Heart right ventricle (tissue), 16 donors: ENCODE measurements around the gene CDK9. TPM values are rescaled to one million over a fixed set of nuclear protein-coding genes. Genes with fewer than 3 reads are reported as not detected.
A peak's percentile ranks its signal among the peaks of the same experiment; 100 is the strongest.

ENCODE experiments used
- ATAC-seq, 8 donors: fragments of 200-7000 bp; cut with Tn5 transposase; one replicate each; pipeline ENCODE4 v1.9.1; 2020; ENCODE audit warnings: mild to moderate bottlenecking in 8 of 8, moderate library complexity in 8 of 8, moderate number of reproducible peaks in 1 of 8
- DNase-seq, 2 donors: peaks; one replicate each; pipeline ENCODE4 v3.0.0-alpha.2; 2020
- H3K27ac ChIP-seq, 10 donors: fragments of 200-600 bp; sonication (generic) in 2 of 10; one replicate each; pipeline versions ENCODE4 v1.5.0 to v1.8.0; 2020 to 2022; ENCODE audit warnings: mild to moderate bottlenecking in 3 of 10
- H3K27me3 ChIP-seq, 7 donors: fragments of 200-600 bp; one replicate each; pipeline ENCODE4 v1.8.0; 2021 to 2022; ENCODE audit warnings: mild to moderate bottlenecking in 2 of 7
- H3K36me3 ChIP-seq, 9 donors: fragments of 200-600 bp; sonication (generic) in 1 of 9; one replicate each; pipeline versions ENCODE4 v1.5.0 to v1.8.0; 2020 to 2022; ENCODE audit warnings: mild to moderate bottlenecking in 2 of 9
- H3K4me1 ChIP-seq, 9 donors: fragments of 200-600 bp; sonication (generic) in 1 of 9; one replicate each; pipeline versions ENCODE4 v1.5.0 to v1.8.0; 2020 to 2022; ENCODE audit warnings: mild to moderate bottlenecking in 4 of 9
- H3K4me3 ChIP-seq, 10 donors: fragments of 200-600 bp; sonication (generic) in 2 of 10; one replicate each; pipeline versions ENCODE4 v1.5.0 to v1.8.0; 2020 to 2022; ENCODE audit warnings: mild to moderate bottlenecking in 7 of 10, moderate library complexity in 2 of 10
- H3K9me3 ChIP-seq, 11 donors: fragments of 200-600 bp in 10 of 11; sonication (generic) in 2 of 11; one replicate each; pipeline versions ENCODE4 v1.5.0 to v1.8.0; 2013 to 2022; ENCODE audit warnings: mild to moderate bottlenecking in 2 of 11, control low read depth in 1 of 11, moderate library complexity in 1 of 11
- CTCF ChIP-seq, 9 donors: fragments of 200-600 bp; sonication (generic) in 2 of 9; IDR thresholded peaks; one replicate each; pipeline versions ENCODE4 v1.5.0 to v1.8.0; 2021 to 2022; ENCODE audit warnings: antibody characterized with exemption in 9 of 9, mild to moderate bottlenecking in 5 of 9, moderate library complexity in 1 of 9
- WGBS, 2 donors: extraction: QIAGEN DNeasy Blood & Tissue Kit; methylation state at CpG; one replicate each; pipeline ENCODE4 v1.1.7; 2013; ENCODE audit warnings: inconsistent platforms in 1 of 2; 5-methylcytosine and 5-hydroxymethylcytosine counted together
- intact Hi-C, 10 donors: fragments of 100-400 bp; cut with DNase I; formaldehyde crosslinking; loops; one replicate each; pipeline versions ENCODE4 v1.11.1 to v1.14.2; 2022
- microRNA-seq, 2 donors: library from miRNA; unstranded; fragments of <30 nt; microRNA quantifications; one replicate each; pipeline ENCODE4 v1.2.0, GENCODE V29; 2021
- polyA plus RNA-seq, 2 donors: library from polyadenylated mRNA; stranded (reverse); fragments of 200-250 nt; gene quantifications; one replicate each; pipeline ENCODE4 v1.2.3, GENCODE V29; 2013
- total RNA-seq, 10 donors: library from RNA; stranded (reverse); fragmentation: NEBNext Ultra II Directional in 3 of 10; extraction: Animal tissue kit (Norgen Biotek cat#: 25700) in 3 of 10; gene quantifications; one replicate each; pipeline versions ENCODE4 v1.2.1 to v1.2.4, GENCODE V29; 2021 to 2023
- donor health status: Arrhythmogenic right ventricular cardiomyopathy.
- donor health status: ischemic (EF 13 %, LVEDD 7.1; RV severe dilation, severe dysfunction).
- donor health status: healthy with polysubstance abuse.
- donor health status: DM: no; HTN: yes; CAD: no.
- donor health status: DM: no; HTN: no; CAD: no.
- donor health status: ischemic (EF 25% LVEDD 6.9; RV normal size, moderate dysfunction).
- donor health status: ischemic (EF 25% LVEDD 5.7; RV mildly dilated, moderate dysfunction).
- donor health status: healthy.
- donor health status: DM: yes; HTN: yes; CAD: no.
- donor health status: Ischemic cardiomyopathy.
- donor health status: ischemic (EF 35%, LVEDD 5.7; RV mildly dilated, moderate dysfunction).
- donor health status: nonischemic (EF 11% LVEDD 7.7; RV severe dilation, severe dysfunction).
- donor health status: DM: yes; HTN: yes; CAD: no.
- donor health status: PGD.
- donor health status: ischemic (EF 29% LVEDD 5.4; RV normal size, mild dysfunction).
- donor health status: nonischemic (EF 23%, LVEDD 6.1; RV moderate dilation, normal function).

CDK9 gene
- total and polyA plus RNA-seq, 12 donors: 30.9 to 59.0 (median 44.1) TPM

GRCh38 chr9:127838375-127839078 lies 52.7 kb downstream of the CDK9 start:
- DNase-seq (peak; percentile 74 to 75), ATAC-seq (peak; percentile 59 to 90 (median 75))
- no peak for TF ChIP-seq CTCF (IDR thresholded peaks at IDR 0.05)
- no peaks in the 10 kb centered on the region for H3K9me3 ChIP-seq
- intact Hi-C loops: no loop called here
- H3K27me3 ChIP-seq: no peaks in the 10 kb centered on the region
- peak overlapping the region in 8 of 10 donors; percentile 2 to 32 (median 20) for H3K4me3 ChIP-seq
- peak overlapping the region; percentile 72 to 99 (median 88) for H3K27ac ChIP-seq
- peaks cover 38 to 100% (median 85%) of the 10 kb centered on the region in 9 donors for H3K4me1 ChIP-seq
- H3K36me3 ChIP-seq: peaks cover 0 to 92% (median 20%) of the 10 kb centered on the region in 9 donors
- WGBS, 2 donors: 43 to 51% methylated on average over 18 of the region's 18 CpGs

Small RNAs within 50 kb of the gene (microRNA-seq; reads per million reads assigned to microRNA genes)
- gene MIR2861 (0 reads per million in 2 donors), gene MIR3960 (0 reads per million in 2 donors)

Other genes with a start within 250 kb of the CDK9 start
- 10 to 100 TPM; 36.8 to 59.2 (median 49.4) TPM for gene STXBP1, start 173.8 kb upstream of the CDK9 start, total RNA-seq
- gene STXBP1, start 173.8 kb upstream of the CDK9 start, polyA plus RNA-seq: 10 to 100 TPM; 14.4 to 16.5 TPM
- gene CFAP157, start 79.0 kb upstream of the CDK9 start, total RNA-seq: under 1 TPM in 2 of 10 donors, not detected in 8; 0.10 to 0.13 TPM
- under 1 TPM; 0.15 to 0.19 TPM for gene CFAP157, start 79.0 kb upstream of the CDK9 start, polyA plus RNA-seq
- 10 to 100 TPM in 8 of 10 donors, 1 to 10 TPM in 2; 8.1 to 14.1 (median 11.5) TPM for gene PTRH1, start 70.4 kb upstream of the CDK9 start, total RNA-seq
- gene PTRH1, start 70.4 kb upstream of the CDK9 start, polyA plus RNA-seq: 10 to 100 TPM; 10.8 to 47.0 TPM
- under 1 TPM in 9 of 10 donors, not detected in 1; 0.04 to 0.61 (median 0.32) TPM for gene TTC16, start 70.0 kb upstream of the CDK9 start, total RNA-seq
- gene TTC16, start 70.0 kb upstream of the CDK9 start, polyA plus RNA-seq: 1 to 10 TPM in 1 of 2 donors, under 1 TPM in 1; 0.04 to 1.4 TPM
- 1 to 10 TPM; 1.5 to 6.3 (median 2.2) TPM for gene TOR2A, start 50.7 kb upstream of the CDK9 start, total RNA-seq
- 1 to 10 TPM; 6.9 to 7.6 TPM for gene TOR2A, start 50.7 kb upstream of the CDK9 start, polyA plus RNA-seq
- gene SH2D3C, start 7.4 kb upstream of the CDK9 start, total RNA-seq: 10 to 100 TPM; 10.9 to 26.0 (median 17.7) TPM
- gene SH2D3C, start 7.4 kb upstream of the CDK9 start, polyA plus RNA-seq: 10 to 100 TPM; 30.1 to 36.7 TPM
- 10 to 100 TPM; 40.2 to 58.5 (median 46.5) TPM for gene FPGS, start 16.8 kb downstream of the CDK9 start, total RNA-seq
- 10 to 100 TPM; 40.7 to 45.5 TPM for gene FPGS, start 16.8 kb downstream of the CDK9 start, polyA plus RNA-seq
- gene ENG, start 68.6 kb downstream of the CDK9 start, total RNA-seq: 100 to 1,000 TPM in 8 of 10 donors, 10 to 100 TPM in 2; 76.8 to 263 (median 137) TPM
- gene ENG, start 68.6 kb downstream of the CDK9 start, polyA plus RNA-seq: 100 to 1,000 TPM; 199 to 310 TPM
- gene AK1, start 91.6 kb downstream of the CDK9 start, total RNA-seq: 100 to 1,000 TPM; 553 to 918 (median 731) TPM
- 1,000 to 10,000 TPM in 1 of 2 donors, 100 to 1,000 TPM in 1; 500 to 1,050 TPM for gene AK1, start 91.6 kb downstream of the CDK9 start, polyA plus RNA-seq
- 10 to 100 TPM; 32.8 to 52.0 (median 44.7) TPM for gene ST6GALNAC6, start 113.6 kb downstream of the CDK9 start, total RNA-seq
- 10 to 100 TPM; 33.0 to 40.5 TPM for gene ST6GALNAC6, start 113.6 kb downstream of the CDK9 start, polyA plus RNA-seq
- gene ST6GALNAC4, start 131.0 kb downstream of the CDK9 start, total RNA-seq: 10 to 100 TPM; 23.2 to 52.9 (median 33.9) TPM
- gene ST6GALNAC4, start 131.0 kb downstream of the CDK9 start, polyA plus RNA-seq: 10 to 100 TPM; 10.8 to 48.6 TPM
- under 1 TPM in 7 of 10 donors, not detected in 3; 0.25 to 0.59 (median 0.47) TPM for gene PIP5KL1, start 144.7 kb downstream of the CDK9 start, total RNA-seq
- gene PIP5KL1, start 144.7 kb downstream of the CDK9 start, polyA plus RNA-seq: under 1 TPM in 1 of 2 donors, not detected in 1; 0.28 TPM
- gene DPM2, start 151.8 kb downstream of the CDK9 start, total RNA-seq: 10 to 100 TPM in 8 of 10 donors, 1 to 10 TPM in 2; 7.2 to 15.4 (median 12.3) TPM
- 10 to 100 TPM; 16.7 to 31.1 TPM for gene DPM2, start 151.8 kb downstream of the CDK9 start, polyA plus RNA-seq
- 10 to 100 TPM; 11.1 to 33.5 (median 25.1) TPM for gene EEIG1, start 195.0 kb downstream of the CDK9 start, total RNA-seq
- 10 to 100 TPM in 1 of 2 donors, 1 to 10 TPM in 1; 6.7 to 13.0 TPM for gene EEIG1, start 195.0 kb downstream of the CDK9 start, polyA plus RNA-seq